Vagina (tissue), 2 donors: ENCODE results near the gene GALNT12.

Experiments
- POLR2A ChIP-seq, 2 donors: fragments of 450-650 bp; IDR thresholded peaks; one replicate each; pipeline ENCODE4 v1.6.1; 2017; ENCODE audit warnings: antibody characterized with exemption in 2 of 2, mild to moderate bottlenecking in 2 of 2, moderate library complexity in 2 of 2
- POLR2AphosphoS5 ChIP-seq, 2 donors: sonication (generic); formaldehyde crosslinking; IDR thresholded peaks; one replicate each; pipeline ENCODE4 v1.9.0; 2017; ENCODE audit warnings: antibody characterized with exemption in 2 of 2, mild to moderate bottlenecking in 2 of 2, low read depth in 1 of 2; ENCODE audit not compliant: insufficient read depth in 1 of 2

DNA sequence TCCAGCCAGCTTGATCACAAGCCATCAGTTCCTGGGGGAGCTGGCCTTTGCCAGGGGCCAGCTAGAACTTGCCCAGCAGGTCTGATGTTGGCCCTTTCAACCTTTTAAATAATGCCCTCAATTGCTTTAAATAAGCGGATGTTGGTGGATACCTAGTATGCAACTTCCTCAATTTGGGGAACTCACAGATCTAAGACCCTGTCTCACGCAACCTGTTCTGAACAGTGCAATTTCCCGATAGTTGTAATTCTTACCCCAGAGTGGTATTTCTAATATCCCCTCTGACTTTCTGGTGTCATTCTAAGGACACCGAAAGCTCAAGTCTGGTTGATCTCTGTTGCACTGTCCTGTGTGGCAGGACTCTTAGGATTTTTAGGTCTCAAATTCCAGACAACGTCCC lies 23.1 kb downstream of the GALNT12 start:
- TF ChIP-seq POLR2A (IDR thresholded peaks at IDR 0.05): no peak
- TF ChIP-seq POLR2AphosphoS5 (IDR thresholded peaks at IDR 0.05; ENCODE audit: insufficient read depth in 1 of 2, low read depth in 1 of 2): no peak
